Measurements from ENCODE around the gene FADS3.

FADS3 gene

DNA sequence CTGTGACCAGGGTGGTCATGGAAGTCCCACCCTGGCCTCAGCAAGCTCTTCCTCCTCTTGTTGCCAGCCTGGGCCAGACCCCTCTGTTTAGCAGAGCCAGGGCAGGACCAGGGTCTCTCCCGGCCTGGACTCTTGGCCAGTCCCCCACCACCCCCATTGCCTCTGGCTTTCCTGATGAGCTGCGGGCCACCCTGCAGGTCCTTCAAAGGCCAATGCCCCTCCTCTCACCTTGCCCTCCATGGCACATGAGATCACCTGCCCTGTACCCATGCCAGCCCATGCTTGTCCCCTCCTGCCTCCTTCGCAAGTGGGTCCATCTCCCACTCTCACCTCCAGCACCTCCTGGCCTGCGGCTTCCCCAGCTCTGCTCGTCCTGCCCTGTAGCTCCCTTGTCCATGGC lies 52.8 kb downstream of the FADS3 start:
- DNase-seq (ENCODE audit: low spot score) (no peak), FAIRE-seq (no peak)

DNA sequence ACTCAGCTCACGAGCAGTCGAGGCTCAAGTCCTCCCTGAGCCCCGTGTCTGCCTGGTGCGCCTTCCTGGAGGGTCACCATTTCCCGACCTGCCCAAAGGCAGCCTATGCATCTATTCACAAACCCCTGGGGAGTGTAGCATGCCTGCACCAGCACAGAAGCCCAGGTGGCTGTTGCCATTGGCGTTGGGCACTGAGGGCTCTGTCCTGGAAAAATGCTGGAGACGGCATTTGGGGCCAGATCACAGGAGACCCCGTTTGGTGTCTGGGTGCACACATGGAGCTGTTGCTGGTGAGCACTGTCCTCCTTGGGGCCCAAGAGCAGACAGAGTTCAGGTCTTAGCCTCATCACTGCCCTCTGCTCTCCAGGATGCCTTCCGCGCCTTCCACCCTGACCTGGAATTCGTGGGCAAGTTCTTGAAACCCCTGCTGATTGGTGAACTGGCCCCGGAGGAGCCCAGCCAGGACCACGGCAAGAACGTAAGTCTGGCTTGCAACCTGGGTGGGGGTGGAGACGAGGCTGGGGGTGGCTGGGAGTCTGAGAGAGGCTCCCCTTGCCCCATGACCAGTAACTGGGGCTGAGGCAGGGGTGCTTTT lies 53.8 kb downstream of the FADS3 start:
- no peak for FAIRE-seq

DNA sequence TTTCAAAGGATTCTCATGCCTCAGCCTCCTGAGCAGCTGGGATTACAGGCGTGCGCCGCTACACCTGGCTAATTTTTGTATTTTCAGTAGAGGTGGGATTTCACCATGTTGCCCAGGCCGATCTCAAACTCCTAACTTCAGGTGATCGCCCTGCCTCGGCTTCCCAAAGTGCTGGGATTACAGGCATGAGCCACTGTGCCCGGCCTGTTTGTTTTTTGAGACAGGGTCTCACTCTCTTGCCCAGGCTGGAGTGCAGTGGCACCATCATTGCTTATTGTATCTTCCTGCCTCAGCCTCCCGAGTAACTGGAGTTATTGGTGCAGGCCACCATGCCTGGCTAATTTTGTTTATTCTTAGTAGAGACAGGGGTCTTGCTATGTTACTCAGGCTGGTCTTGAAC lies 55.2 kb downstream of the FADS3 start:
- FAIRE-seq (no peak), DNase-seq (ENCODE audit: low spot score) (no peak)

More for the DNA sequence above, 53.8 kb downstream of the FADS3 start:
- no peak for DNase-seq (ENCODE audit: low spot score)

DNA sequence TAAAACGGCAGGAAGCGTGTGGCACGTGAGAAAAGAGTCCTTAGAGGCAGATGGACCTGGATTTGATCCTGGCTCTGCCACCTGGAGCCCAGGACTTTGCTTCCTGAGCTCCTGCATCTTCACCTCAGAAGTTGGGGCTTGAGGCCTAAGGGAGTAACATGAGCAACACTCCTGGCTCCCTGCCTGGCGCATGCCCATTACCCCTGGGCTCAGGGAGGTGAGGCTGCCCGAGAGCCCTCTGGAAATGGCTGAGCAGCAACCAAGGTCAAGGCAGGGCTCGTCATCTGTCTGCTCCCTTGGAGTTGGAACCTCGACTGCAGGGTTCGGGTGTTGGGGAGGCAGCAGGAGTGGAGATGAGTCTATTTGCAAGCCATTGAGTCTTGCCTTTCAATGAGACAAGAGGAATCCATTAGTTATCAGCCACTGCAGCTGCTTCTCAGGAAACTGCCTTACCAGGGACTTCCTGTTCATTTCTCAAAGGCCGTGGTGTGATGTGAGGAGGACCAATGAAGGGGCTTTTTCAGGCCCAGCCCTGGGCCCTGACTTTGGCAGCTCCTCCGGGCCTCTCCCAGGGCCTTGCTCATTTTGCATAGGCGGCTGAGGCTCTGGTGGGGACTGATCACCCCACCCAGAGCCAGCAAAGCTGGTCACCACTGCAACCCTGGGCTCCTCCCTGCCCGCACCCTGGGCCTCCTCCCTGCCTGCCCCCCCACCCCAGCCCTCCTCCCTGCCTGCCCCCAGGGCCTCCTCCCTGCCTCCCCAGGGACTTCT lies 56.9 kb downstream of the FADS3 start:
- no peak for FAIRE-seq

DNA sequence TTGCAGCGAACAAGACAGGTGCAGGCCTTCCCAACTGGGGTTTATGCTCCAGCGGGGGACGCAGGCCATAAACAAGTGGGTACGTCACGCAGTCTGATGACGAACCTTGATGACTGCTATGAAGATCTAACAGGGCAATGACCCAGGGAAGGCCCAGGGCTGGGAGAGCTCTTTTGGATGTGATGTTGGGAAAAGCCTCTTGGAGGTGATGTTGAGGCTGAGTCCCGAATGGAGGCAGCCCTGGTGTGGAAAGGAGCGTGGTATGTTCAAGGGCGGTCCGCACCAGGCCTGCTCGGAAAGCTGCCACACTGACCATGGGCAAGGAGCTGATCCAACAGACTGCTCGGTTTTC lies 57.4 kb downstream of the FADS3 start:
- no peak for DNase-seq (ENCODE audit: low spot score)
- no peak for FAIRE-seq

More for the DNA sequence above, 56.9 kb downstream of the FADS3 start:
- DNase-seq (ENCODE audit: low spot score), result no peak

DNA sequence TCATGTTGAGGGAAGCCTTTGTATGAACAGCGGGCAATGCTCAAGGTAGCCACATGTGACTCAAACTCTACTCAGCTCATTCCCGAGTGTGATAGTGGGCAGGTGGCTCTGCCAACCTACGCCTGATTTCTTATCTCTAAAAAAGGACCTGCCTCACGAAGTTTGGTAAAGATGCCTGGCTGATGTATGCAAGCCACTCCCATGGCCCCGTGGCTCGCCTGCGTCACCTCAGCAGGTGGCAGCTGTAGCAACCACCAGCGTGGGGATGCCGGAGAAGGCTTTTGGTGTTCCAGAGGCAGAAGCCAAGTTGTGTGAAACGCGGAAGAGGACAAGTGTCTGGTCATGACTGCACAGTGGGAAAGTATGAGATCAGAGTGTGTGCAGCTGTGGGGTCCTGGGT lies 57.9 kb downstream of the FADS3 start:
- no peak for DNase-seq (ENCODE audit: low spot score)
- no peak for FAIRE-seq

DNA sequence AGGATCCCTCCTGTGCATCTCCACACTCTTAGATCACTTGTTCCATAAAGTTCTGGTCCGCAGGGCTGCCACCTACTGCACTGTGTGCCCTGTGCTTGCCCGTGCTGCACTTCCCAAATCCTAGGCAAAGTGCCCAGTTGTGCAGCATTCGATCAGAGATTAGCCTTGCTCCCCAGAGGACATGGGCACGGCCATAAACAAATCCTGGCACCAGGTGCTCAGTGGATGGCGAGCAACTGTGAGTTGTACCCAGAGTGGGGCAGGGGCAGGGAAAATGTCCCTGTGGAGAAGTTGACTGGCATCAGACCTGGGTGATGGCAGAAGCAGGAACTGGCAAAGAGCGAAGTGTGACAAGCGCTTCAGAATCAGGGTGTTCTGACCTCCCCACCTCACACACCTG lies 58.6 kb downstream of the FADS3 start:
- DNase-seq (ENCODE audit: low spot score), result no peak
- FAIRE-seq, result no peak

DNA sequence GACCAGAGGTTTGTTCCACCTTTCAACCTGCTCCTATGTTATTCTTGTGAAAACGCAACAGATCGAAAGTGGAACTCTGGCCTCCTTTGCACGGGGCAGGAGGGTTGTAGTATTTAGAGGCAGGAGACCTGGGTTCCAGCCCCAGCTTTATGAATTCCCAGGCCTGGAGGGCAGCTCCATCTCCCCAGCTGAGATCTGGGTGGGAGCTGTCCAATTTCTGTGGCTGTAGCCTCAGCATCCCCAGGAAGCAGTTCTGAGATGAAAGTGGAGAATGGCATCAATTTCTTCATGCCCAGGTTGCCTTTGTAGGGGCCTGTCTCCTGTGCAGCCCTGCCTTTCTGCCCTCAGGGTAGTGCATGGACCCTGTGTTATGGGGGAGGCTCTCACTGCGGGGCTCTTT lies 59.1 kb downstream of the FADS3 start:
- no peak for FAIRE-seq
- DNase-seq (ENCODE audit: low spot score), result no peak

DNA sequence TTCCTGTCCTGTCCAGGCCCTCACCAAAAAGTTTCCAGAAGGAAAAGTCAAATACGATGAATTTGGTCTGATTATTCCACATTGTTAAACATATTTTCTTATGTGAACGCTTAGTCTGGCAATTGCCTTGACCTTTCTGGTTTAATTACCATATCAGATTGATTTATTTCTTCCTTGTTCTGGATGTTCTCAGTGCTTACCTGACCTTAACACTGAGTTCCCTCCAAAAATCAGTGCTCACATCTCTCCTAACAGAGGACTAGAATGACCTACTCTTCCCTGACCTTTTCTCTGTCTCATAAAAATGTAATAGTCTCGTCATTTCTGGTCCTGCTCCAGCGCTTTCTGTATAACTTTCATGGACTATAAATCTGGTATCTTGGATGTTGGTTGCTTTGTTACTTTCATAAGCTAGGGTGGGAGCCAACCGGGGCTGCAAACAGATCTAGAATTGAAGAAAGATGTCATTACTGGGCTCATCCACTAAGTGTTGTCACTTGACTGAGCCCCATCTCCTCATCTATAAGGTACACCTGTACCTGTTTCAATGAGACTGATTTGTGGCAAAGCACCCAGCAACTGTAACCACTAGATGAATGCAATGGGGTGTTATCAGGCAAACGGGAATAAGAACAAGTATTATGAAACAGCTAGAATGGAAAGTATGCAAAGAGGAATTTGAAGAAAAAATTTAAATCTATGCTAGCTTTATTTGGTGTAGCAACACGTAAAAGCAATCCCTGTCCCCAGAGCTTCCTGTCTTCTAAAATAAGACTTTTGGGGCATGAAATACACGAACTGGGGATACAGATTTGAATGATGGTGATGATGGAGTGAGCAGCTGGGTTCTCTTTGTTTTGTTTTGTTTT lies 60.9 kb downstream of the FADS3 start:
- FAIRE-seq (no peak), DNase-seq (ENCODE audit: low spot score) (no peak)

DNA sequence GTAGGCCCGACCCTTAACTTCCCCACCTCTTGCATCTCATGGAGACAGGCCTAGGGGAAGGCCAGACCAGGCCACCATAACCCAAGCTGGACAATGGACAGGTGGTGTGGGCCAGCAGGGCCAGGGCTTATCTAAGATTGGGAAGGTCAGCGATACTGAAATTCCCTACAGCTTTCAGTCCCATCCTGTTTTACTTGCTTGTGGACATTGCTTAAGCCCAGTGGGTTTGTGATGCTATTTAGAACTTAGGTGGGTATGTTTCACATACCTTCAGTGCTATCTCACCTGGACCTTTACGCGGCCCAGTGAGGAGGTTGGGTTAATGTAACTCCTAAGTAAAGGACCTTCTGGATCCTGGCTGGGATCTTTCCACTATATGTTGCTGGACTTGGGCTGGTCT lies 61.5 kb downstream of the FADS3 start:
- FAIRE-seq (no peak), DNase-seq (ENCODE audit: low spot score) (no peak)

DNA sequence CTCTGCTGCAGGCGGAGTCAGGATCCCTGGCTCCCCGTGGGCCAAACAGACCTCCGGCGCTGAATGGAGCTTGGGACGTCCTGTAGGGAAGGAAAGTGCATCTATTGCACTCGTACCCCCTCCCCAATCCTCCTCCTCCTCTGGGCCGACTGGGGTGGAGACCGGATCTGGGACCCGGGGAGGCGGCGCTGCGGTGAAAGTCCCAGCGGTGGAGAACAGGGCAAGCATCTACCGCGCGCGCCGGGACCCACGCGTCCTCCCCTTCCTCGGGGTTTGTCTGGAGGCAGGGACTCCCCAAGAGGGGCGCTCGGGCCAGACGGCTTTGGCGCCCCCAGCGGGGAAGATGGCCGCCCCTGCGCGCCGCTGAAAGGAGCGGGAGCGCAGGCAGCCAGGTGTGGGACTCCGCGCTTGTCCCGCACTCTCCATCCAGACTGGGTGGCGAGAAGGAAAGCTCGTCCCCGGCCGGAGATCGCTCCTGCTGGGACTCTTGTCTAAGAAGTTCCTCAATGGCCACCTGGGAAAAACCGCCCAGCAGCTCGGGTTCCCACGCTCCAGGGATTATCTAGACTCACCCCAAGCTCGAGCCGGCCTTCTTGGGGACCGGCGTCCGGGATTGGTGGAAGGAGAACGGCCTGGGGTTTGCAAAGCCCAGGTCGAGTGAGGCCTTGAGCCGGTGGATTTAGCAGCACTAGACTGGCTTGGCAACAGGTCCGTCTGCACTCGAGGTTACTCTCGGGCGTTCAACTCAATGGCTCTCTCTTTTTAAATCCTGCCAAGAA lies 62.5 kb downstream of the FADS3 start:
- FAIRE-seq (no peak), DNase-seq (ENCODE audit: low spot score) (no peak)

DNA sequence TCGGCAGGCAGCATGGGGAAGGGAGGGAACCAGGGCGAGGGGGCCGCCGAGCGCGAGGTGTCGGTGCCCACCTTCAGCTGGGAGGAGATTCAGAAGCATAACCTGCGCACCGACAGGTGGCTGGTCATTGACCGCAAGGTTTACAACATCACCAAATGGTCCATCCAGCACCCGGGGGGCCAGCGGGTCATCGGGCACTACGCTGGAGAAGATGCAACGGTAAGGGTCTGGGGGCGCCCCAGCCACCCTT lies 63.0 kb downstream of the FADS3 start:
- no peak for DNase-seq (ENCODE audit: low spot score)
- FAIRE-seq, result no peak

DNA sequence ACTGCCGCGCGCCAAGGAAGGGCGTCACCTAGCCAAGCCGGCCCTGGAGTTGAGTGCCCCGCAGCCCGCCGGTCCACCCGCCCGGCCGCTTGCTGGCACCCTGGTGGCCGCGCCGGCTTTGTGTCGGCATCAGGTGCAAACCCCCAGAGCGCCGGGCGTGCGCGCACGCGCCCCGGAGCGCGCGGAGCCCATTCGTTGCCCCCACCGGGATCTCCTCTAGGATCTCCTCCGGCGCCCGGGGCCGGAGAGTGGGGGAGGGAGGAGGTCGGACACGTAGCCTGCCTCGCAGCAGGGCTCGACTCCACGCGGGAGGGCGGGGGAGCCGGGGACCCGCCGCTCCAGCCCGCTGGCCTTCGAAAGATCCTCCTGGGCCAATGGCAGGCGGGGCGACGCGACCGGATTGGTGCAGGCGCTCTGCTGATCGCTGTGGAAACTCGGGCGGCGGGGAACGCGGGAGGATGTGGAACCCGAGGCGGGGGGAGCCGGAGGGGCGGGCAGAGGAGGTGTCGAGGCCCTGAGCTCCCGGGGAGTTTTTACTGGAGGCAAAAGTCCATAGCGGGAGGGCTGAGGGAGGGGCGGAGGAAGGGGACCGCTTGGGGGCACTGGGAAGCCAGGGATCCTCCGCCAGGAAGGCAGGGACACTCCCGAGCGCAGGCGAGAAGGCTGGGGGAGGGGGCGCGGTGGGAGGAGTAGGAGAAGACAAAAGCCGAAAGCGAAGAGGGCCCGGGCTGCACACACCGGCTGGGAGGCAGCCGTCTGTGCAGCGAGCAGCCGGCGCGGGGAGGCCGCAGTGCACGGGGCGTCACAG lies 63.6 kb downstream of the FADS3 start, which contains the start of gene FADS2:
Gene FADS2 (plus strand): TSS at position 730 of the 808 bp plus-strand sequence. CDS start 91 bp downstream, outside the sequence.
- FAIRE-seq, result peak; percentile 79
- DNase-seq (ENCODE audit: low spot score), result peak; percentile 90

DNA sequence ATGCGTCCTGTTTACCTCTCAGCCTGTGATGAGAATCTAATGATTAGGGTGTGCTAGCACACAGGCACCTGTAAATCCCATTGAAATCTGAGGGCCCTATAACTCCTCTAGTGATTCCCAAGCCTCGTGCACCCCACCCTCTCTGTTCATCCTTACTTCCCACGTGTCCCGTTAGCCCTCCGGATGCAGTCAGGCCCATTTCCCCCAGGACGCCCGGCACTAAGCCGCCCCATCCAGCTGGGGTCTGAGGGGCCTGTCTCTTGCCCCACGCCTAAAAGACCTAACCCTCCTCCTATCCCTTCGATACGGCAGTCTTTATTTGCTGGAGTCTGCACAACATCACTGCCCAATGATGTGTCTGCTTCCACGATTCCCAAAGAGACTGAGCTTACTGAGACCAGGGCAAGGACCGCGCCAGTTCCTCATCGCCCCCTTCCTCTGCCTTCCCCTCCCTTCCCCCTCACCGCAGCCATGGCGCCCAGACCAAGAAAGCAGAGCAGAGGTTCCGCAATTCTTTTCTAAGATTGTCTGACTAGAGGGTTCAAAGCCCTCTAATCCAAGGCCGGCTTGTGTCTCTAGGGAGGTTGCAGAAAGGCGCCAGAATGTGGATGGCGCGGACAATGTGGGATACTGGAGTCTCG lies 64.3 kb downstream of the FADS3 start:
- DNase-seq (ENCODE audit: low spot score) (no peak), FAIRE-seq (no peak)

All from RCC 7860 (cell line).